Bladder microvascular endothelial cell (primary cell): ENCODE results near the gene POLRMT. TPM values are rescaled to one million over a fixed set of nuclear protein-coding genes. Genes with fewer than 3 reads are reported as not detected.

ENCODE experiments used
- total RNA-seq: library from RNA; depleted of rRNA; stranded (reverse); fragments of >200 nt; gene quantifications from 2 replicates; pipeline ENCODE4 v1.2.3, GENCODE V29; 2014

POLRMT gene
- total RNA-seq = 19.3 and 34.0 TPM in 2 replicates

DNA sequence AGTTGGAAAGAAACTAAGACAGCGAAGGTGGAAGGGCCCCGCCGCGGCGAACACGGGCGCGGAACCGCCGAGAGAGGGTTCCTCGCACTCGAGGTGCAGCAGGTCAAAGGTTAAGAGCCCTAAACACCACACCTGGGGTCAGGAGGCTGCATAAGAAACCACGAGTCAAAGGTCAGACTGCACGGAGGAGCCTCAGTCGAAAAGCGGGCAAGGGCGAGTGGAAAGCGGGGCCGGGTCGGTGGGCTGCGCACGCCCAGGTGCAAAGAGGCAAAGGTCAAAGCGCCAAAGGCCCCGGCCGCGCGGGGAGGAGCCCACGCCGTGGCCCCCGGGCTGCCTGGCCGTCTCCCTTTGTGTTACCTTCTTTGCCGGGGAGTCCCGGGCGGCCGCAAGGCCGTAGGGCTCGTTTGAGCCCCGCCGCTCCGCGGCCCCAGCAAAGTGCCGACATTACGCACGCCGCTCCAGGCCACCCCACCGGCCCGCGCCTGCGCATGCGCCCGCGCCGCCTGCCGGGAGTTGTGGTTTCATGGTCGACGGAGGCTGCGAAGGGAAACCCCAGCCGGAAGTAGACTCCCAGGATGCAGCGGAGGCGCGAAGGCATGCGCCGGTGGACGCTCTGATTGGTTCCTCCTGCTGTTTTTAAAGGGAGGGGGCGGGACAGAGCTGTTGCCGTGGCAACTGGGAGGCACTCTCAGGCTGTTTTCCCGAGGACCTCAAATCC is at the start of gene POLRMT:
POLRMT (minus strand) TSS at position 470 of the 718 bp plus-strand sequence; CDS start at position 445, 25 bp downstream.

DNA sequence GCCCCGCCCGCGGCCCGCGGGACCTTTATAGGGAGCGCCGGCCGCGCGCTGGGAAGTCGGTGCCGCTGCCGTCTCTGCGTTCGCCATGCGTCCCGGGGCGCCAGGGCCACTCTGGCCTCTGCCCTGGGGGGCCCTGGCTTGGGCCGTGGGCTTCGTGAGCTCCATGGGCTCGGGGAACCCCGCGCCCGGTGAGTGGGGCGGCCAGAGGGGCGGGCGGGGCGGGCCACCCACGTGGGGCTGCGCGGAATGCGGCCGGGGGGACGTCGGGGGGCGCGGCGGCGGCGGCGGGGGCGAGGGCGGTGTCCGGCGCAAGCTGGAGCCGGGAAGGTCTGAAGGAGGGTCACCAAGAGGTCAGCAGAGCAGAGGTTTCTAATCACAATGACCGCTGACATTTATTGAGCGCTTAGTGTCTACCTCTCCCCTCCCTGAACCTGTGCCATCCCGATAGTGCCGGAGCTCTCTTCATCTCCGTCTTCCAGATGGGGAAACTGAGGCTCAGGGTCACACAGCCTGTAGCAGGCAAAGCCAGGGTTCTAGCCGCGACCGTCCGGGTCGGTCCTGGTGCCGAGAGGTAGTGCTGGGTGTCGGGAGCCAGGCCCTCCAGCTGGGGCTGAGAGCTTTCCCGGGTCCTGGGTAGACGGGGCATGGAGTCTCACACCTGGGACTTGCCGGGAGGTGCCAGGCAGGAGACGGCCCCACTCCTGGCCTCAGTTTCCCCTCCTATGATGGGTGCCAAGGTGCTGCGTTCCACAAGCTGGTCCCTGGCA is 43.2 kb upstream of the POLRMT start, which contains the start of gene FSTL3:
FSTL3 (plus strand) TSS at position 54 of the 767 bp plus-strand sequence; CDS start at position 86, 32 bp downstream.

DNA sequence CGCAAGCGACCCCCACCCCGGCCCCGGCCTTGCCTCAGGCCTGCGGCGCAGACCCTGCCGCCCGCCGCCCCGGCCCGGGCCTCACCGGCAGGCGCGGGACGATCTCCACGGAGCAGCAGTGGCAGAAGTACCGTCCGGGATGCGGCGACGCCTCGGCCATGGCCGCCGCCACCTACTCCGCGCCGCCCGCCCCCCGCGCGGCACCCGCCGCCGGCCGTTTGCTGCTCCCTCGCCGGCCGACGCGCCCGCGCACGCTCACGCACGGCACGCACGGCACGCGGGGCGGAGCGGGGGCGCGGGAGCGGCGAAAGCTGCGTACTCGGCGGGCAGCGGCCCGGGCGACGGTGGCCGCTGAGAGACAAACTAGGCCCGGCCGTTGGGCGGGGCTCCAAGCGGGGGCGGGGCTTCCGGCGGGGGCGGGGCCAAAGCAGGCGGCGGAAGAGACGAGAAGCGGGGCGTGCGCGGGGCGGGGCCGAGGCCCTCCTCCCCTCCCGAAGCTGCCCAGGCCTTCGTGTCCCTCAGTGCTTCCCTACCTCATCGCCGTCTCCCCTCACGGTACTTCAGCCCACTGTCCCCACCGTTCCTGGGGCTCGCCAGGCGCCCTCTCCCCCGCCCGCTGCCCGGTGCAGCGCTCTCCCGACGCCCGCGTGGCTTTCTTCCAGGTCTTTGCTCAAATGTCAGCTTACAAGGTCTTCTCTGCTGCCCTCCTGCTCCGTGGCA is 29.8 kb upstream of the POLRMT start, which contains the start of gene RNF126:
RNF126 (minus strand) TSS at position 253 of the 720 bp plus-strand sequence; CDS start at position 160, 93 bp downstream.

DNA sequence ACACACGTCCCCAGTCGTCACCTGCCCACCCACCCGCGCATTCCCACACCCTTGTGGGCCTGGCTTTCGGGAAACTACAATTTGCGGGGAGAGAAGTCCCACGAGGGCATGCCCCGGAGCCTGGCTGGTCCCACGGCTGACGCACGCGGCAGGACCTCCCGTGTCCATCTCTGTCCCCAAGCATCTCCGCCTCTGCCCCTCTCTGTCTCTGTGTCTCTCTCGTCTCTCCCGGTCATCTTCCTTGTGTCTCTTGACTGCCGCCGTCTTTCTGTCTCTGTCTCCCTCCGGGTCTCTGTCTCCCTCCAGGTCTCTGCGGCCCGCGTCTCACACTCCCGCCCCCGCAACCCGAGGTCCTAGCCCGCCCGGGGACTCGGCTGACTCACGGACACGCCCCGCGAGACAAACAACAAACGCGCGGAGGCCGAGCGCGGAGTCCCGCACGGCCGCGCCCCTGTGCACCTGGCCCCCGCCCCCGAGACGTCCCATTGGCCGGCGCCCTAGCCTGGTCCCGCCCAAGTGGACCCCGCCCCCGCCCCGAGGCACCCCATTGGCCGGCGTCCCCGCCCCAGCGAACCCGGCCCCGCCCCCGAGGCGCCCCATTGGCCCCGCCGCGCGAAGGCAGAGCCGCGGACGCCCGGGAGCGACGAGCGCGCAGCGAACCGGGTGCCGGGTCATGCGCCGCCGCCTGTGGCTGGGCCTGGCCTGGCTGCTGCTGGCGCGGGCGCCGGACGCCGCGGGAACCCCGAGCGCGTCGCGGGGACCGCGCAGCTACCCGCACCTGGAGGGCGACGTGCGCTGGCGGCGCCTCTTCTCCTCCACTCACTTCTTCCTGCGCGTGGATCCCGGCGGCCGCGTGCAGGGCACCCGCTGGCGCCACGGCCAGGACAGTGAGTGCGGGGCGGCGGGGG is 6.2 kb upstream of the POLRMT start, which contains the start of gene FGF22:
FGF22 (plus strand) TSS at position 627 of the 908 bp plus-strand sequence; CDS start at position 674, 47 bp downstream.

DNA sequence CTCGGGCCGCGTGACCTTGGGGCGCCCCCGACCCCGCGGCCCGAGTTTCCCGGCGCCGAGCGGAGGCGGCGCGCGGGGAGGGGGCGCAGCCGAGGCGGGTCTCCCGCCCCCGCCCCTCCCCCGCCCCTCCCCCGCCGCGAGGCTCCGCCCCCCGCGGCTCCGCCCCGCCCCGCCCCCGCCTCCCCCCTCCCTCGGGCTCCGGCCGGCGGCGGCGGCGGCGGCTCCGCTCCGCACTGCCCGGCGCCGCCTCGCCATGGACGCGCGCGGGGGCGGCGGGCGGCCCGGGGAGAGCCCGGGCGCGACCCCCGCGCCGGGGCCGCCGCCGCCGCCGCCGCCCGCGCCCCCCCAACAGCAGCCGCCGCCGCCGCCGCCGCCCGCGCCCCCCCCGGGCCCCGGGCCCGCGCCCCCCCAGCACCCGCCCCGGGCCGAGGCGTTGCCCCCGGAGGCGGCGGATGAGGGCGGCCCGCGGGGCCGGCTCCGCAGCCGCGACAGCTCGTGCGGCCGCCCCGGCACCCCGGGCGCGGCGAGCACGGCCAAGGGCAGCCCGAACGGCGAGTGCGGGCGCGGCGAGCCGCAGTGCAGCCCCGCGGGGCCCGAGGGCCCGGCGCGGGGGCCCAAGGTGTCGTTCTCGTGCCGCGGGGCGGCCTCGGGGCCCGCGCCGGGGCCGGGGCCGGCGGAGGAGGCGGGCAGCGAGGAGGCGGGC is 43.5 kb downstream of the POLRMT start, which contains the start of gene HCN2:
HCN2 (plus strand) TSS at position 189 of the 703 bp plus-strand sequence; CDS start at position 254, 65 bp downstream.

DNA sequence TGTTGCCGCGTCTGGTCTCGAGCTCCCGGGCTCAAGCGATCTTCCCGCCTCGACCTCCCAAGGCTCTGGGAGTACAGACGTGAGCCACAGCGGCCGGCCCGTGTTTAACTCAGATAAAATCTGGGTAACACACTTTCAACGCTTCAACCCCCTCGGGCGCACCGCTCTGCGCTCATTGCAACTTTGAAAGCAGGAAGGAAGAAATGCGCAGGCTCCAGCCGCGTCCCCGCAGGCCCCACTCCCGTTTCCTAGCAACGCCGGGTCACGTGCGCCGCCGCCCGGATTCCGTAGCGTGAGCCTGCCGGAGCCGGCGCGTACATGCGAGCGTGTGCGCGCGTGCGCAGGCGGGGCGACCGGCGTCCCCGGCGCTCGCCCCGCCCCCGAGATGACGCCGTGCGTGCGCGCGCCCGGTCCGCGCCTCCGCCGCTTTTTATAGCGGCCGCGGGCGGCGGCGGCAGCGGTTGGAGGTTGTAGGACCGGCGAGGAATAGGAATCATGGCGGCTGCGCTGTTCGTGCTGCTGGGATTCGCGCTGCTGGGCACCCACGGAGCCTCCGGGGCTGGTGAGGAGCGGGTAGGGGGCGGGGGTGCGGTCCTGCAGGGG is 61.1 kb downstream of the POLRMT start, which contains the start of gene BSG:
BSG (plus strand) TSS at position 457 of the 603 bp plus-strand sequence; CDS start at position 496, 39 bp downstream.

Other genes starting within 250 kb of the POLRMT start
- gene C2CD4C, start 224.4 kb downstream of the POLRMT start, total RNA-seq = 0.32 and 3.5 TPM in 2 replicates
- 1.8 and 15.8 TPM in 2 replicates for gene SHC2, start 172.5 kb downstream of the POLRMT start, total RNA-seq
- gene MADCAM1, start 137.1 kb downstream of the POLRMT start, total RNA-seq = 0.06 TPM in 1 of 2 replicates, not detected in the other
- 14.0 and 34.5 TPM in 2 replicates for gene TPGS1, start 126.0 kb downstream of the POLRMT start, total RNA-seq
- 104 and 109 TPM in 2 replicates for gene CDC34, start 101.8 kb downstream of the POLRMT start, total RNA-seq
- not detected in 2 replicates for gene GZMM, start 89.5 kb downstream of the POLRMT start, total RNA-seq
- 219 and 355 TPM in 2 replicates for gene BSG, start 60.9 kb downstream of the POLRMT start, total RNA-seq
- gene HCN2, start 43.7 kb downstream of the POLRMT start, total RNA-seq = 0.32 and 1.8 TPM in 2 replicates
- under 0.01 TPM in 1 of 2 replicates, not detected in the other for gene FGF22, start 6.3 kb upstream of the POLRMT start, total RNA-seq
- 17.3 and 25.2 TPM in 2 replicates for gene RNF126, start 29.7 kb upstream of the POLRMT start, total RNA-seq
- 4.5 and 13.2 TPM in 2 replicates for gene FSTL3, start 42.9 kb upstream of the POLRMT start, total RNA-seq
- gene PRSS57, start 61.9 kb upstream of the POLRMT start, total RNA-seq = 0.16 TPM in 1 of 2 replicates, not detected in the other
- 13.6 and 65.8 TPM in 2 replicates for gene PALM, start 75.4 kb upstream of the POLRMT start, total RNA-seq
- not detected in 2 replicates for gene MISP, start 117.6 kb upstream of the POLRMT start, total RNA-seq
- gene PTBP1, start 163.9 kb upstream of the POLRMT start, total RNA-seq = 107 and 233 TPM in 2 replicates
- 0.13 and 0.16 TPM in 2 replicates for gene PLPPR3, start 188.4 kb upstream of the POLRMT start, total RNA-seq
- gene AZU1, start 194.3 kb upstream of the POLRMT start, total RNA-seq = not detected in 2 replicates
- not detected in 2 replicates for gene PRTN3, start 207.5 kb upstream of the POLRMT start, total RNA-seq
- not detected in 2 replicates for gene ELANE, start 218.8 kb upstream of the POLRMT start, total RNA-seq
- 1.5 and 1.8 TPM in 2 replicates for gene CFD, start 226.1 kb upstream of the POLRMT start, total RNA-seq